Measurements from ENCODE around the gene TRAPPC12.

DNA sequence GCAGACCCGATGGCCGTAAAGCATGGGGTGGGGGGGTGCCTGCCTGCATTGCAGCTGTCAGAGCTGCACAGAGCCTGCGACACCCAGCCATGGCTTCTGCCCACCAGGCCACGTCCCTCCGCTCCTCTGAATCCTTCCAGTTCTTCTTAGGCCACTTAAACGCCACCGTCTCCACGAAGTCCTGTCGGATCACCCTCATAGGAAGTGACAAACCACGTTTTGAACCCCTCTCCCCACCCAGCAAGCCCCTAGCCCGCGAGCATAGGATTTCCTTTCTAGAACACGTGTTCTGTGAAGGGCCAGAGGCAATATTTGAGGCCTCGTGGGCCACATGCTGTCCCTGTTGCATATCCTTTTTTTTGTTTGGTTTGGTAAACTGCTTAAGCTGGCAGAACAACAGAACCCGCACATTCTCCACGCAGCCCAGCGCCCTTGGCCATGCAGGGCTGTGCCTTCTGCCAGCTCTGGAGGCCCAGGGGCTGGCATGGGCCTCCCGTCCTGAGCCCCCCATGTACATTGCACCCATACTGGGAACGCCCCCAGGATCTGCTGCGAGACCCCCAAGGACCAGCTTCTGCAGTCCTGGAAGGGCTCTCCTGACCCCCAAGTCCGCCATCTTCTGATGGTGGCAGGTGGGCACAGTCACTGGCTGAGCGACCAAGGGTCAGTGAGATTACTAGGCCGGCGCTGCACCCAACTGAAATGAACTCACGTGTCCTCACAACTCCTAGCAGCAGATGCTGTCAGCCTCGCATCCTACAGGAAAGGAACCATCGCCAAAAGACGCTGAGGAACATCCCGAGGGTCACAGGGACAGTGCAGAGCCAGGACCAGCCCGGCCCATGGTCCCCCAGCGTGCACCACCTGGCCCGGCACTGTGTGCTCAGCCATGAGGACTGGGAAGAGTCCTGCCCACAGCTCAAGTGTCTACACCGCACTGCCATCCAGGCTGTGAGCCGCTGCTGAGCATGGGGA lies 104.8 kb downstream of the TRAPPC12 start:
- TF ChIP-seq POLR2A (IDR thresholded peaks at IDR 0.05) (no peak), CTCF (IDR thresholded peaks at IDR 0.05) (no peak), EP300 (IDR thresholded peaks at IDR 0.05) (no peak), POLR2AphosphoS5 (IDR thresholded peaks at IDR 0.05) (no peak)

All from gastroesophageal sphincter (tissue), 3 donors.